GM06990 (cell line): ENCODE results near the gene TLE2.

ENCODE experiments used
- DNase-seq: peaks from one replicate; pipeline ENCODE4 v3.0.0-alpha.2; 2011; ENCODE audit not compliant: insufficient read length; ENCODE audit errors: extremely low read depth
- H3K27me3 ChIP-seq: replicated peaks from 2 replicates; pipeline ENCODE4 v1.6.0; 2011; ENCODE audit warnings: low read length; ENCODE audit not compliant: control insufficient read depth, insufficient read depth
- H3K36me3 ChIP-seq: 2 replicates; pipeline ENCODE4 v1.5.1; 2011; ENCODE audit warnings: low read length; ENCODE audit not compliant: control insufficient read depth, insufficient read depth
- H3K4me3 ChIP-seq: replicated peaks from 2 replicates; pipeline ENCODE4 v1.5.1; 2011; ENCODE audit warnings: low read depth, mild to moderate bottlenecking, control low read depth, low read length
- TF ChIP-seq, protein P1 (sequence below): IDR thresholded peaks from 2 replicates; pipeline ENCODE4 v1.5.1; 2011; ENCODE audit warnings: low read length, control low read depth, mild to moderate bottlenecking, inconsistent platforms; ENCODE audit not compliant: insufficient read depth, poor library complexity, severe bottlenecking

The TLE2 gene

DNA sequence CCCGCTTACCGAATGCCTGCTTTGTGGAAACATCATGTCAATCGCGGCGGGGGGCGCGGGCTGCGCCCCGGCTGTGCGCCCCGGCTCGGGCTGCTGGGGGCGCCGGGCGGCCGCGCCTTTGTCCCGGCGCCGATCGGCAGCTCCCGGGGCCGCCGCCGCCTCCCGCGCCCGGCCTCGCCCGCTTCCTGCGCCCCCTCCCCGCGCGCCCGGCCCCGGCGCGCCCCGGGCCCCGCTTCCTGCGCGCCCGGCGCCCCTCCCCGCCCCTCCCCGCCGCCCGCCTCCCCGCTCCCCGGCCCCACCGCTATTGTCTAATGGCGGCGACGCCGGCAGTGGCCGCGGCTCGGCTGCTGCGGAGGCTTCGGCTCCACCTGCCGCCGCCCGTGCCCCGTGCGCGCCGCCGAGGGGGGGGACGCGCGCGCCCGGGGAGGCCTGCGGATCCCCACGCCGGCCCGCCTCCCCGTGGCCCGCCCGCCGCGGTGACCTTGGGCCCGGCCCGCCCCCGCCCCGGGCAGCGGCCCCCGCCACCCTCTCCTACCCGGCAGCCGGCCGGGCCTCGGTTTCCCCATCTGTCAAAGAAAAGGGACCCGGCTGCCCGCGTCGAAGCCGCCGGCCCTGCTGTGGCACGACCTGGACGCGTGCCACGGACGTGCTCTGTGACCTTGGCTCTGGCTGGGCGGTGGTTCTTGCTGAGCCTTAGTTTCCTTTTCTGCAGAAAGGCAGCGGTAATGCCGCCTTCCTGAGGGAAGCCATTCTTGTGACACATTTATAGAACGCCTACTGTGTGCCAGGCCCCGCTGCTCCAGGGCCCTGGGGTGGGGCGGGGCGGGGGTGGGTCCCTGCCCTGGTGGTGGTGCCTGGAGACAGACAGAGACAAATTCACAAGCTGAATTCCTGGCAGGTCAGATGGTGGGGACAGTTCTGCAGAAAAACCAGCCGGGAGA lies 33.4 kb upstream of the TLE2 start, which contains the start of gene TLE5:
Gene TLE5 (minus strand): TSS at position 331 of the 941 bp plus-strand sequence. CDS start 295 bp downstream, at position 36.
- H3K27me3 ChIP-seq: no peaks in the 10 kb centered on the region
- TF ChIP-seq, protein P1, sequence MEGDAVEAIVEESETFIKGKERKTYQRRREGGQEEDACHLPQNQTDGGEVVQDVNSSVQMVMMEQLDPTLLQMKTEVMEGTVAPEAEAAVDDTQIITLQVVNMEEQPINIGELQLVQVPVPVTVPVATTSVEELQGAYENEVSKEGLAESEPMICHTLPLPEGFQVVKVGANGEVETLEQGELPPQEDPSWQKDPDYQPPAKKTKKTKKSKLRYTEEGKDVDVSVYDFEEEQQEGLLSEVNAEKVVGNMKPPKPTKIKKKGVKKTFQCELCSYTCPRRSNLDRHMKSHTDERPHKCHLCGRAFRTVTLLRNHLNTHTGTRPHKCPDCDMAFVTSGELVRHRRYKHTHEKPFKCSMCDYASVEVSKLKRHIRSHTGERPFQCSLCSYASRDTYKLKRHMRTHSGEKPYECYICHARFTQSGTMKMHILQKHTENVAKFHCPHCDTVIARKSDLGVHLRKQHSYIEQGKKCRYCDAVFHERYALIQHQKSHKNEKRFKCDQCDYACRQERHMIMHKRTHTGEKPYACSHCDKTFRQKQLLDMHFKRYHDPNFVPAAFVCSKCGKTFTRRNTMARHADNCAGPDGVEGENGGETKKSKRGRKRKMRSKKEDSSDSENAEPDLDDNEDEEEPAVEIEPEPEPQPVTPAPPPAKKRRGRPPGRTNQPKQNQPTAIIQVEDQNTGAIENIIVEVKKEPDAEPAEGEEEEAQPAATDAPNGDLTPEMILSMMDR: no peak
- H3K4me3 ChIP-seq: peak within 1 kb of the TSS; percentile 79
- peak; percentile 80 for DNase-seq
- H3K36me3 ChIP-seq: peaks cover 14% of the 10 kb centered on the region

DNA sequence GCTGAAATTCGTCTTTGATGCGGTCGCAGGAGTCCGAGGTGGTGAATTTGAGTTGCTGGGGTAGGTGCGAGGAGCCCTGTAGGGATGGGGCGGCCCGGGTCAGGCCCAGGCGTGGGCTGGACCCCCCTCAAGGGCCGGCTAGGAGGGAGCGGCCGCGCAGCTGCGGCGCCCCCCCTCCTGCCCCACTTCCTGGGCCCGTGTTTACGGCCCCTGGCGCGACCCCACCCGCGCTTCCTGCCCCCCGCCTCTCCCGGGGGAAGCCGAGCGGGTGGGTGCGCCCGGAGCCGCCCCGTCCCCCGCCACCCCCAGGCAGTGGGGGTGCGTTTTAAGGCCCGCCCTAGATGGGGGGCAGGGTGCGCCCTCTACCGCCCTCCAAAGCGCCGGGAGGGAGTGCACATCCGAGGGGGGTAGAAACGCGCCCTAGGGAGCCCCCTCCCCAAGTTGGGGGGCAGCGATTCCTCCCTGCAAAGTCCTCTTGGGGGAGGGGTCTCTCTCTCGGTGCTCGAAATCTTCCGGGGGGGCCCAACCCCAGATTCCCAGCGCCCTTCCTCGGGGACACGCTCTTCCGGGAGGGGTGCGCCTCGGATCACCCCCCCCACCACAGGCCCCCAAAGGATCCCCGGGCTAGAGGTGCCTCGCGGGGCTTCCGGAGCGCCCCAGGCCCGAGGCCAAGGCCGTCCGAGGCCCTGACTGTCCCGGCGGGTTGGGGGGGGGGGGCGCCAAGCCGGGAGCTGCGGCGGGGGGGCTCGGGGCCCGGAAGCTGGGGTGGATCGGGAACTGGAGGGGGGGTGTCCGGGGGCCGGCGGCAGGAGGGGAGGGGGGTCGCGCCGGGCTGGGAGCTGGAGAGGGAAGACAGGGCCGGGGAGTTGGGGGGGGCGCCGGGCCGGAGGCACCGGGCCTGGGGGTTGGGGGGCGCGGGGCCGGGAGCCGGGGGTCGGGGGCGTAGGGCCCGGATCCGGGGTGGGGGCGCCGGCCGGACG lies 32.4 kb upstream of the TLE2 start:
- TF ChIP-seq, protein P1: peak; percentile 54
- Histone ChIP-seq H3K27me3 (no peaks in the 10 kb centered on the region), H3K36me3 (peaks cover 20% of the 10 kb centered on the region), H3K4me3 (peak overlapping the region; percentile 73)
- peak; percentile 70 for DNase-seq

DNA sequence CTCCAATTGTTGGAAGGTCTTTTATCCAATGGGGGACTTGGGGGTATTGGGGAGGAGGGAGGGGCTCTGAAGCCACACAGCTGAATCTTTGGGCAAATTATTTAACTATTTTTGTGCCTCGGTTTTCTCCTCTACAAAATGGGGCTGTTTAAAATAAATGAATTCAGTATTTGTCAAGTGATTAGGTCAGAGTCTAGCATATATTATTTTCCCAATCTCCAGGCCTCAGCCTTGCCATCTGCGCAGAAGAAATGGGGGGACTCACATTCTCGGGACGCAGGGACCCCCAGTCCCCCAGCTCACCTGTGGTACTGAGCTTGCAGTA lies 31.7 kb upstream of the TLE2 start:
- H3K4me3 ChIP-seq: peak overlapping the region; percentile 73
- TF ChIP-seq, protein P1: no peak
- H3K36me3 ChIP-seq: peaks cover 23% of the 10 kb centered on the region
- H3K27me3 ChIP-seq: no peaks in the 10 kb centered on the region
- no peak for DNase-seq

DNA sequence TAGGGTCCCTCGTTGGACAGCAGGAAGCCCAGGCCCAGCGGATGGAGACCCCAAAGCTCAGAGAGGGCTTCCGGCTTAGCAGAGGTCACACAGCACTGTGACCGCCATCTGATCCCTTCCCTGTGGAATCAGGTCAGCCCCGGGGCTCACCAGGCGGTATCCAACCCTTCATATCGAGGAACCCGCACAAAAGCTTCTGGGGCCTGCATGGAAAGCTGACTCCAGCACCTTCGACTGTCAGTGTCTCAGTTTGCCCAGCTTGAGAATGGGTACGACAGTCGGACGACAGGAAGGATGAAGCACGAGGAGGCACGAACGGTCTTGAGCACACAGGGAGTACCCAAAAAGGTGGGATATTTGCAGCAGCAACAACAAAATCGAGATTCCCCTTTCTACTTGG lies 30.6 kb upstream of the TLE2 start:
- DNase-seq: no peak
- Histone ChIP-seq H3K36me3 (peaks cover 29% of the 10 kb centered on the region), H3K4me3 (no peak overlapping the region), H3K27me3 (no peaks in the 10 kb centered on the region)
- TF ChIP-seq, protein P1: no peak

DNA sequence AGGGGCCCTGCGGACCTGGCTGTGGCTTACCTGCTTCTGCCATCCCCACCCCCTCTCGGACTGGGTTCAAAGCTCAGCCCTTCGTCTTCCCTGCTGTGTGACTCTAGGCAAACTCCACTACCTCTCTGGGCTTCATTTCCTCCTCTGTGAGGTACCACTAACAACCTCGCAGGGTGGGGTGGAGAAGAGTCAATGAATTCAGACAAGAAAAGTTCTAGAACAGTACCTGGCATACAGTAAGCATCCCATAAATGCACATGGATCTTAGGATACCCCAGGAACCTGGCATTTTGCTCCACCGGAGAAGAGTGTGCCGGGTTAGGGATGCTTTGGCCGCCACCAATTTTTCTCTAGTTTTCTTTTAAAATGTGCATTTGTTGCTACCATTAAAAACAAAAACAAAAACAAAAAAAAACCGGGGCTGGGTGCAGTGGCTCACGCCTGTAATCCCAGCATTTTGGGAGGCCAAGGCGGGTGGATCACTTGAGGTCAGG lies 29.8 kb upstream of the TLE2 start:
- Histone ChIP-seq H3K4me3 (no peak overlapping the region), H3K27me3 (no peaks in the 10 kb centered on the region), H3K36me3 (peaks cover 33% of the 10 kb centered on the region)
- no peak for DNase-seq
- TF ChIP-seq, protein P1: no peak
